ENCODE data around the gene GBA2. TPM values are rescaled to one million over a fixed set of nuclear protein-coding genes. Genes with fewer than 3 reads are reported as not detected.

The GBA2 gene
- polyA plus RNA-seq, 3 donors = 18.1 to 130 (median 26.4) TPM

GRCh38 chr9:35706951-35707350 lies 42.1 kb downstream of the GBA2 start:
- DNase-seq = no peak
- Mint-ChIP-seq H3K27me3 (ENCODE audit: low read depth in 3 of 3) (no peaks in the 10 kb centered on the region), H3K27ac (peak overlapping the region in 4 of 7 donors; percentile 7 to 54 (median 21)), H3K4me1 (no peaks in the 10 kb centered on the region), H3K9me3 (peaks cover 0 to 2% (median 0%) of the 10 kb centered on the region in 7 donors), H3K4me3 (no peak overlapping the region), H3K36me3 (peaks cover 0 to 87% of the 10 kb centered on the region in 2 donors)
- Histone ChIP-seq H2AFZ (ENCODE audit: insufficient read depth, low read depth, low read length, poor library complexity, severe bottlenecking) (no peak overlapping the region), H3K36me3 (replicated peaks in 1 of 2; ENCODE audit: control insufficient read depth in 1 of 2, insufficient read depth in 2 of 2, low read length in 2 of 2) (peaks cover 94 to 99% of the 10 kb centered on the region in 2 donors), H3K4me1 (ENCODE audit: control insufficient read depth in 1 of 2, insufficient read depth in 2 of 2, low read length in 2 of 2) (no peaks in the 10 kb centered on the region), H4K20me1 (ENCODE audit: insufficient read depth, low read length) (peaks cover 97% of the 10 kb centered on the region), H3K27me3 (ENCODE audit: control insufficient read depth in 2 of 2, insufficient read depth in 2 of 2, low read length in 2 of 2) (no peaks in the 10 kb centered on the region), H3K27ac (ENCODE audit: low read depth in 1 of 2, low read length in 2 of 2) (peak overlapping the region in 1 of 2 donors; percentile 5), H3K4me2 (replicated peaks; ENCODE audit: extremely low read depth, low read length, poor library complexity, severe bottlenecking) (no peak overlapping the region), H3K4me3 (replicated peaks in 1 of 3; ENCODE audit: low read depth in 2 of 3, low read length in 3 of 3) (no peak overlapping the region), H3K9ac (ENCODE audit: insufficient read depth, low read length, poor library complexity, severe bottlenecking) (no peak overlapping the region), H3K9me3 (replicated peaks in 1 of 2; ENCODE audit: control insufficient read depth in 1 of 2, insufficient read depth in 1 of 2, low read length in 2 of 2) (no peaks in the 10 kb centered on the region), H3K79me2 (ENCODE audit: insufficient read depth, low read length) (no peaks in the 10 kb centered on the region)
- 100% methylated on average over 1 of the region's 10 CpGs for WGBS (ENCODE audit: insufficient coverage)
- no peak for TF ChIP-seq CTCF (IDR thresholded peaks at IDR 0.05)
- intact Hi-C loops (cut with micrococcal nuclease) = no loop called here

GRCh38 chr9:35705836-35706430 lies 43.1 kb downstream of the GBA2 start:
- Histone ChIP-seq H3K4me3 (replicated peaks in 1 of 3; ENCODE audit: low read depth in 2 of 3, low read length in 3 of 3) (no peak overlapping the region), H3K9me3 (replicated peaks in 1 of 2; ENCODE audit: control insufficient read depth in 1 of 2, insufficient read depth in 1 of 2, low read length in 2 of 2) (no peaks in the 10 kb centered on the region), H3K27me3 (ENCODE audit: control insufficient read depth in 2 of 2, insufficient read depth in 2 of 2, low read length in 2 of 2) (no peaks in the 10 kb centered on the region), H3K4me1 (ENCODE audit: control insufficient read depth in 1 of 2, insufficient read depth in 2 of 2, low read length in 2 of 2) (no peaks in the 10 kb centered on the region), H2AFZ (ENCODE audit: insufficient read depth, low read depth, low read length, poor library complexity, severe bottlenecking) (no peak overlapping the region), H3K9ac (ENCODE audit: insufficient read depth, low read length, poor library complexity, severe bottlenecking) (no peak overlapping the region), H3K79me2 (ENCODE audit: insufficient read depth, low read length) (no peaks in the 10 kb centered on the region), H3K4me2 (replicated peaks; ENCODE audit: extremely low read depth, low read length, poor library complexity, severe bottlenecking) (no peak overlapping the region), H3K36me3 (replicated peaks in 1 of 2; ENCODE audit: control insufficient read depth in 1 of 2, insufficient read depth in 2 of 2, low read length in 2 of 2) (peaks cover 94 to 99% of the 10 kb centered on the region in 2 donors), H3K27ac (ENCODE audit: low read depth in 1 of 2, low read length in 2 of 2) (peak overlapping the region in 1 of 2 donors; percentile 5), H4K20me1 (ENCODE audit: insufficient read depth, low read length) (peaks cover 97% of the 10 kb centered on the region)
- Mint-ChIP-seq H3K27me3 (ENCODE audit: low read depth in 3 of 3) (no peaks in the 10 kb centered on the region), H3K4me1 (no peaks in the 10 kb centered on the region), H3K9me3 (peaks cover 0 to 2% (median 0%) of the 10 kb centered on the region in 7 donors), H3K36me3 (peaks cover 0 to 77% of the 10 kb centered on the region in 2 donors), H3K4me3 (no peak overlapping the region), H3K27ac (peak overlapping the region in 2 of 7 donors; percentile 14 to 50)
- no peak for TF ChIP-seq CTCF (IDR thresholded peaks at IDR 0.05)
- DNase-seq = no peak
- intact Hi-C loops (cut with micrococcal nuclease) = no loop called here
- WGBS (ENCODE audit: insufficient coverage) = 100% methylated on average over 2 of the region's 7 CpGs

Measured in CD14-positive monocyte (primary cell).